Stimulated activated naive CD8-positive, alpha-beta T cell treated with anti-CD3 and anti-CD28 coated beads, Interleukin-15, Interleukin-2, amounts not matched to agents 100 U/mL and 50 U/mL, for 24 hours (primary cell): ENCODE results near the gene DOCK9.
A peak's percentile ranks its signal among the peaks of the same experiment; 100 is the strongest.
"Not testable (repeated sequence)": the region's sequence is repeated elsewhere in the genome, so short reads cannot be mapped to it uniquely, and the experiment has no call there.

Experiments
- ATAC-seq: fragments of 150-1000 bp; cut with Tn5 transposase; one replicate; pipeline ENCODE4 v1.10.0; 2021
- DNase-seq: peaks from one replicate; pipeline ENCODE4 v3.0.0; 2021

DOCK9 gene

DNA sequence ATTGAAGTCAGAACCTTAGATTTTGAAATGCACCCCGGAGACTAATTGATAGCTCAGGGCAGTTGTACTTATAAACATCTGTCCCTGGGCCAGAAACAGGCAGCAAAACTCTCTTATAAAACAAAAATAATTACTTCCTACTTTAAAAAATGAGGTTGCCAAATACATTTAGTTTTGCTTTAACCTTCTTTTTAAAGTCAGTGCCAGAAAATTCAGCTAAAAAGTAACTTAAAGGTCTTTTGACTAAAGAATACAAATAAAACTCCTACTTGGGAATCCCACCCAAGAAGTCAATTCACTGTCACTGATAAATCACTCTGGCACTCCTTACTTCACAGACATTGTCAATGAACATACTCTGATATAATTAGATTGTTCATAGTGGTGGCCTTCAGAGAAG is 60.7 kb downstream of the DOCK9 start:
- no peak for ATAC-seq
- DNase-seq = no peak

DNA sequence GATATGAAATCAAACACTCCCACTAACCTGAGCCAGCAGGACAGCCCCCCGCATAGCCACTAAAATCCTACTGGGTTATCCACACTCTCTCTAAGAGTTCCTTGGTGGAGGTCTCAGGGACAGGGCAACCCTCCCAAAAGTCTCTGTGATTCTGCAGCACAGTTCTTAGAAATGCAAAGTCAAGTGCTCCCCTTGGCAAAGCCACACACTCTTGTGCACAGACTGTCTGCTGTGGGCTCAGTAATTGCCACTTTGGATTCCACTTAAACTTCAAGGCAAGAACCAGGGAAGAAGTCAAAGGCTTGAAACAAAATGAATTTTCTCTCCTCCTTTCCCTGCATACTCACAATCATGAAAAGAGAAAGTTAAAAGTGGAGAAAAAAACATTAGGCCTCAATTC is 61.5 kb downstream of the DOCK9 start:
- DNase-seq (no peak), ATAC-seq (no peak)

DNA sequence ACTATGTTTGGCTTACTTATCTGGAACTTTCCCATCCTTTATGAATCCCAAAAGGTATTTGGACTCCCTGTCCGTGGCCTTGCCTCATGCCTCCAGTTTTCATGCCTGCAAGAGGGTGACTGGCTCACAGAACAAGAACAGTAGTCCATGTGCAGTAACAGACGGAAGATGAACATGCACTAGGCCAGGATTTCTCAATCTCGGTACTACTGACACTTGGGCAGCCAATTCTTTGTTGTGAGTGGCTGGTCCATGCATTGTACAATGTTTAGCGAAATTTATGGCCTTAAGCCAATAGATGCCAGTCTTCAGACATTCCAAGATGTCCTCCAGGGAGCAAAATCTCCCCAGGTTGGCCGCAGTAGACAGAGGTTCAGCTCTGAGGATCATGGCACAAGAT is 61.9 kb downstream of the DOCK9 start:
- no peak for DNase-seq
- ATAC-seq = no peak

DNA sequence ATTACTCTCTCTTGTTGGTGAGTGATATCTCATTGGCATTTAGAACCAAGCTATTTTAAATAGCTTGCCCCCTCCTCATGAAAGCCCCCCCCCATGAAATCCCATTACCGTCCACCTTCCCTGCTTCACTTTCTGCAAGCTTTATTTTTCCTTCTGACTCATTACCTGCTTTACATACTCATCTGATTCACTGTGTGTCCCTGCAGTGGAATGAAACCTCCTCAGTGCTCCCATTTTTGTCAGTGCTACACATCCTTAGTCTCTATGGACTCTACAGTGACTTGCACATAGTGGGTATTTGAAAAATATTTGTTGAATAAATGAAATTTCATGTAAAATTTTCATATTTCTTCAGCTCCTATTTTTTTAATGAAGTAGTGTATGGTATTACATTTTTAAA is 62.3 kb downstream of the DOCK9 start:
- ATAC-seq (no peak), DNase-seq (no peak)

DNA sequence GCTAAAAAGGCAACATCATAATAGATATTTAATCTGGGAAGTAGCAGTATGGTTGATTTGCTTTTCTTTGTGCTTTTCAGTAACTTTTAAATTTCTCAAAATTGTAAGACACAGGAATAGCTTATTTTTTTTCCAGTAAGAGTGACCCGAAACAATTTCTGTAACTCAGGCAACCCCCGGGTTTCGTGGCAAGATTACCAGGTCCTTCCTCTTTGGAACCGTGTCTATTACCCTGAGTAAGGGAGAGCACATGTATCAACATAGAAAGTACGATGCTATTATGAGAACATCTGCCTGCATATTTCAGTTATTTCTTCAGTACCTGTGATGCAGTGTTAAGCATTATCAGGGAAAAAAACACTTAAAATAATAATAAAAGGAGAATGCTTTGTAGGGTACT is 64.1 kb downstream of the DOCK9 start:
- no peak for DNase-seq
- no peak for ATAC-seq

DNA sequence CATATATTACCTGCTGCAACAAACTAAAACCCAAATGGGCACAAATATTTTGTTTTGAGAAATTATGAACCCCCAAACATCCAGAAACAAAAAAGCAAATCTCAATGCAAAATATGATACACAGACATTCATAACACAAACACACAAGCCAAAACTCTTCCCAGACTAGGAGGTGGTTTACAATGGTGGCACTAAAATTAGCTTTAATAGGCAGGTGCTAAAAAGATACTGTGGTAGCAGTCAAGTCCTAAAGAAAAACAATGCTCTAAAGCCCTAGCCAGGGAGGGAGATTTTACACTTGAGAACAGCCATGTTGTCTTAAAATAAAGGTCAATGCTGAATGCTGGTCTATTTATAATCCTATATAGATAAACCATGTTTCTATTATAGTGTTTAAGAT is 65.0 kb downstream of the DOCK9 start:
- DNase-seq (no peak), ATAC-seq (no peak)

DNA sequence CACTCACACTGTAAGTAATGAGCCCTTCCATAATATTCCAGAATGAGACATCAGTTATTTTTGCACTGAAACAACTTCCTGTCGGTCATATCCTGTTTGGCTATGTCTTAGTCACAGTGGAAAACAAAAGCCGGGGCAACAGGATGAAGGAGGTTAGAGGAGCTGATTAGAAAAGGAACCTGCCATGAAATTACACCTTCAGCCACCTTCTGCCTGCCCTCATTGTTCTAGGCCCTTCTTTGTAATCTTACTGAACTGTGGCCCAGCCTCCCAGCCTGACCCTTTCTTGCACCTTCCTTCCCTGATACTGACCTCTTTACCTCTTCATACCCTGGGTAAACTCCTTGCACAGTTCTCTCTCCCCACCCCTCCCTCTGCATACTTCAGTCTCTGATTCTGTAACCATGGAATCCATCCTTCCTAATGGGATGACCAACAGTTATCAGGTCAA is 67.3 kb downstream of the DOCK9 start:
- peak; percentile 87 for ATAC-seq
- peak; percentile 32 for DNase-seq

DNA sequence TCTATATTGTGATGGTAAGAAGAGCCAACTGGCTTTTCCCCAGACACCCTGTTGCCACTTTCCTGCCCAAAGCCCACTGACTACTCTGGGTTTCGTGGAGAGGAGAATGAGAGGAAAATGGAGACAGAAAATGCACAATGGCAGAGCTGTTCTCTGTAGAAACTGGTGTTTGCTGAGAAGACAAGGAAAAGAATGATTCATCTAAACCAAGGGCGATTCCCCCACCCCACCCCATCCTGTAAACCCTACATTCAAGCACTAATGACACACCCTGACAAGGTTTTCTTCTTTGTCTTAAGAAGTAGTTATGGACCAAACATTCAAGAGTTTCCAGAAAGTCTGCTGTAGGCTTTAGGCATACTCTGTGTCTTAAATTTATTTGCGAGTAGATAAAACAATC is 68.8 kb downstream of the DOCK9 start:
- ATAC-seq (peak; percentile 72), DNase-seq (no peak)

DNA sequence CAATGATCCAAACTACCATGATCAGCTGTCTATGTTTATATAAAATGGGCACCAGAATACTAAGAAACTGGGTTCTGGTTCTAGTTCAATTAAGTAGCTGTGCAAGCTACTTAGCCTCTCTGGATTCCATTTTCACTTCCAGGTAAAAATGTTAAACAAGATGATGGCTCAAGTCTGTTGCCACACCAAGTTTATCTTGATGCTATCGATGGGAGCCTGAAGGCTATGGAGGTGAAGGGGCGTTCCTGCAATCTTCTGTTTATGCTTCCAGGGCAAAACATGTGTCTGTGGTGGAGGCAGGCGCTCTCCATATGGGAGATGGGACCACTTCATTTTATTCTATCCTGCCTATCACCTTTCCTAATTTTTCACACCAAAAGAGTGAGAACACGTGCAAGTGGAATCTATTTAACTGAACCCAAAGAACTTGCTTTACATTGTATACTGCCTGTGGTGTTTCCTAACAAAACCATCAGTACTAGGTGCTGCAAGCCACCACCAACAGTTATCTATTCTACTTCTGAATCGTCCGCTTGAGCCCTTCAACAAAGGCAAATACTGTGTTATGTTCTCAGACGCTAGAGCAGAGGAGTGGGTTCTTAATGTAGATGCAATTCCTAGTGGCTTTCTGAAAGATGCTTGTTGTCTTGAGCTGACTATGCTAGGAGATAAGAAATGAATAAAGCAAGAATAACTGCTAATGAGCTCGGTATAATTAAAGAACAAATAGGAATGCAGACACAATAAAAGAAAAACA is 70.9 kb downstream of the DOCK9 start:
- no peak for ATAC-seq
- no peak for DNase-seq

DNA sequence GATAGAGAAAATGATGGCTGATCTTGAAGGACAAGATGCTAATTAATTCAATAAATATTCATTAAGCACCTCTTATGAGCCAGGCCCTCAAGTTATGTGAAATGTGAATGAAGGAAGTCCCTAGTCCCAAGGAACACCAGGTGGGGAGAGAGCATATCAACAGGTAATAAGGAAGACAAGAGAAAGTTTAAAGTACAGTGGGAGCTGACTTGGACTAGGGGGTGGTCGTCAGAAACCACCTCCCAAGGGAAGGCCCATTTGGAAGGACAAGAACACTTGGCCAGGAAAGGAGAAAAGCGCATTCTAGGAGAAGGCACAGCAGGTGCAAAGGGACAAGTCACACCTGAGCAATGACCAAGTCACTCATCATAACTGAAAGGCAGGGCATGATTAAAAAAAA is 72.7 kb downstream of the DOCK9 start:
- DNase-seq (no peak), ATAC-seq (no peak)

DNA sequence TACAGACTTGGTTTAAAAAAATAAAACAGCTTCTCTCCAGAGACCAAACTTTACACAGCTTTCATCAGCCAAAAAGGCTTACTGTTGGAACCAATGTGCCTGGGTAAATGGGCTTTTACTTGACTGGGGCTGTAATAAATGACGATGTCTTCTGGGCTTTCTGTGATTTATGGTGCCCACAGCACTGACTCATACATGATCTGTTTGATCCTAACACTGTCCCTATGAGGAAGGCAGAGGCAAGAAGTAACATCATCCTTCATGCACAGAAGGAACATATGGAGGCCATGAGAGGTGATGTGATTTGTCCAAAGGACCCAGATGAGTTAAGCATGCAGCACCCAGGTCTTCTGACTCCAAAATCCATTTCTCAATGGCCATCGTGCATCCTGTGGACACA is 77.4 kb downstream of the DOCK9 start:
- ATAC-seq (no peak), DNase-seq (no peak)

DNA sequence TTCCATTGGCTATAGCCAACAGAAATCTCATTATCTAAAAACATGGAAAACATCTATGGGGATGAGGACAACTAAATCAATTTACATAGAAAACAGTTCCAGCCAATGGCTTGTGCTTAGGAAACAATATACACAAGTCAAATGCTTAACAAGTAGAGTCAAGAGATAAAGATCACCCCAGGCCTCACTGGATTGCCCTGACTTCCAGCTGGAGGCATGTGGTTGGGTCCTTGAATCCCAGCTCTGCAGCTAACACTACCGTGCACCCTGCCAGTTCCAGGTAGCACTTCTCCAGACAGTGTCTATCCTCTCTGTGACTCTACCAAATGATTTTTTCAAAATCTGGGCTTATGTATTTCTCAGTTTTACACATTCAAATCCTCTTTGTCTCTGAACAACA is 80.2 kb downstream of the DOCK9 start:
- ATAC-seq (no peak), DNase-seq (no peak)

DNA sequence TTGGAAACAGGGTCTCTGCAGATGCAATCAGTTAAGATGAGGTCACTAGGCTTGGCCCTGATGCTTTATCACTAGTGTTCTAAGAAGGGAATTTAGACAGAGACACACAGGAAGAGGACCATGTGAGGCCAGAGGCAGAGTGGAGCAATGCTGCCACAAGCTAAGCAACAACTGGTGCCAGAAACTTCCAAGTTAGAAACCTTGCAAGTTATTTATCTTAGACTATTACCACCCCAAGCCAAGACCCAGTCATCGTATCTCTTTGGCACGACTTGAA is 81.1 kb downstream of the DOCK9 start:
- DNase-seq = no peak
- ATAC-seq = no peak

DNA sequence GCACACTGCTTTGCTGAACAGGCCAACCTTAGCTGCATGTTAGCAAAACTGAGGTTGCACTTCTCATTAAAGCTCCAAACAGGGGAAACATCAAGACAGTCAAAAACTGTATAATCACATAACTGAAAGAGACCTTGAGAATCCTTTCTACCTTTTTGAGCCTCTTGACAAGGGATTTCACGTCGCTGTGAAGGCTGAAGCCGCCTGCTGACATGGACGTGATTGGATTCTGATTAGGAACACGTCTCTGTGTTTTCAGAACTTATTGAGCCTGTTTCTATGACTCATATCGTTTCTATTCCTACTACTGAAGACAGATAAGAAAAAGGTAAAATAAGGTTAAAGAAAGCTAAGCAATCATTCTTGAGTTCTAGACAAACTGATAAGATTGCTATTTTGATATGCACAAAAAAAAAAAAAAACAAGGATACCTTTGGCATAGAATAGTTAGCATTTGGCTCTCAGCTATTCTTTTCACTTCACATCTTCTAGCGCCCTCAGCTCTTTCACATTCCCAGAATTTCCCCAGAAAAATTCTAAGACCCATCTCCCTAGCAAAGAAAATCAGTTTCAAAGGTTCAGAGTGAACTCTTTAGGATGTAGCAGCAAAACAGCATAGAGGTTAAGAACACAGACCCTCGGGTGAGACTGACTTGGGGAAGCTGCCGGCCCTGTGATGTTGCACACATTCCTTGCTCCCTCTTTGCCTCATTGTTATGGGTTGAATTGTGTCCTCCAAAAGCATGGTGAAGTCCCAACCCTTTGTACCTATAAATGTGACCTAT is 81.6 kb downstream of the DOCK9 start:
- no peak for DNase-seq
- no peak for ATAC-seq

DNA sequence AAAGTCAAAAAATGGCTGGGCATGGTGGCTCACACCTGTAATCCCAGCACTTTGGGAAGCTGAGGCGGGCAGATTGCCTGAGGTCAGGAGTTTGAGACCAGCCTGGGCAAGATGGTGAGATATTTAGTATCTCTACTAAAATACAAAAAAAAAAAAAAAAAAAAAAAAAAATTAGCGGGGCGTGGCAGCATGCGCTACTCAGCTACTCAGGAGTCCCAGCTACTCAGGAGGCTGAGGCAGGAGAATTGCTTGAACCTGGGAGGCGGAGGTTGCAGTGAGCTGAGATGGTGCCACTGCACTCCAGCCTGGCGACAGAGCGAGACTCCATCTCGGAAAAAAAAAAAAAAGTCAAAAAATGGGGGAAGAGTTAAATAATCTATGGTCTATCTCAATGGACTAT is 83.0 kb downstream of the DOCK9 start:
- not testable (repeated sequence) for ATAC-seq, DNase-seq

DNA sequence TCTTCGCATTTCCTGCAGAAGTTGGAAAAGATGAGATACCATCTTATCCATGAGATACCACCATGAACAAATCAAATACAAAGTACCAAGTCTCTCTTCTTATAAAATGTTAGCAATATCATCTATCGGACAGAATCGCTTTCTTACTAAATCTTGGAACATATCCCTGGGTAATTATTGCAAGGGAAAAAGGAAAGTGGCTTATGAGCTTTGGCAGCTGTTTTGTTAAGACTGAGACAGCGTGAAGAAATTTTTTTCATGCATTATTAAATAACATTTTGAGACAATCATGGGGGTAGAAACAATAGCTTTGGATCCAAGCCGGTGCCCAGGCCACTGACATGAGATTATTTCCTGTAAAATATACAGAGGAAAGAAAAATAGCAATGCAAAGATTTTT is 84.5 kb downstream of the DOCK9 start:
- DNase-seq (no peak), ATAC-seq (no peak)

DNA sequence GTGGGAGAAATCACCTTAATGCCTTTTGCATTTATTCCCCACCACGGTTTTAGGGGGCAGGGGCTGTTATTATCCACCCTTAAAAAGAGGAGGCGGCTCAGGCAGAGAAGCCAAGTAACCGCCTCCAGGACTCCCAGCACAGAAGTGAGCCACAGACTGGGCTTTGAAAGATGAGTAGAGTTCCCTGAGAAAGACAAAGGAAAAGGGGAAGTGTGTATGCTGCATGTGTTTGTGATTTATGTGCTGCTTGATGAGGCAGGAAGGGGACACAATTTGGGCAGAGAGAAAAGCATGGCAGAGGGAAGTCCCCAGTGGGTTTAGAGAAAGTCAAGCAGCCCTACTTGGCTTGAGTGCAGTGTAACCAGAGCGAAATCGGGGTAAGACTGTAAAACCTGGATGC is 85.0 kb downstream of the DOCK9 start:
- DNase-seq = no peak
- no peak for ATAC-seq

DNA sequence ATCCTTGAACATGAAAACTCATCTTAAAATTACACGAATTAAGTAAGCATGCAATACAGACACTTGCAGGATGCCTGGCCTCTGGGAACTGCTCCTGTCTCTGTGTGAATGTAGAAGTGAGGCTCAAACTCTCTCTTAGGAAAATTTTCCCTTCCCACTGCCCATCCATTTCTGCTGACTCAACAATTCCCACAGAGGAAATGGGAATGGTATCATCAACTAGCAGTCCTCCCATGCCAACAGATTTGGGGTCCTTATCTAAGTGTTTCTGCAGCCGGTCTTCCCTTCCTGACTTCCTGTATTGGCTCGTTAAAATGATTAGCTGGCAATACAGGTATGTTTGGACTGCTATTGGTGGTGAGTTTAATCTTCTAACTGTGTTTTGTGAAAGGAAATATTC is 85.8 kb downstream of the DOCK9 start:
- ATAC-seq (no peak), DNase-seq (no peak)

DNA sequence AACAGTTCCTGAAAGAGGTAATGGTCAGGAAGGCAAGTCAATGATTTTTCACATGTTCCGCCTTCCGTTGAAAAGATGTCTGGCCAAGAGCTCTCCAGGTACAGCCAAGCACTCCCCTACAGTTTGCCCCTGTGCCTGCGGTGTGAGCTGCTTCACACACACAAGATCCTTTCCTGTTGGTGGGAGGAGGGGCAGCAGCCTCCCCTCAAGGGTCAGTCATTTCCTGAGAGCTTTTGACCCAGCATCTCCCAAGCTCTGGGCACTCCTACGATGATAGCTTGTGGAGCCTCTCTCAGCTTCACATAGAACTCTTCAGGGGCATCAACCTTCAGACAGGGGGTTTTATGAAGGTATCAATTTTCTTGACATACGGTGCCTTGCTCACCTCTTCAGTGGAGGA is 86.9 kb downstream of the DOCK9 start:
- ATAC-seq (no peak), DNase-seq (no peak)

DNA sequence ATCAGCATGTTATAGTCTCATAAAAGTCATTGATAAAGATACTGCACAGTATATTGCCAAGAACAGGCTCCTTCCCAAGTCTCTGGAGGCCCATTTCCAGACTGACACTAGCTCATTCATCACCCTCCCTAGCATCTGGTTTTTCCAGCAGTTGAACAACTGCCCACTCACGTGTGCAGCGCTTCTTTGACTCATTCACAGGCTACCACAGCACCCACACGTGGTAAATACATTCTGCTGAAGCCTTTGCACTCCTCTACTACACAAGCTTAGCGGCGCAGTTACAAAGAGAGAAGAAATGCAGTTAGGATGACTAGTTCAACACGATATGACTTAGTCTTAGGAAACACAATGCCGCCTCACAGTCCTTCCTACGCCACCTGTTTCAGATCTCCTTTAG is 87.7 kb downstream of the DOCK9 start:
- ATAC-seq = peak; percentile 98
- DNase-seq = peak; percentile 48

DNA sequence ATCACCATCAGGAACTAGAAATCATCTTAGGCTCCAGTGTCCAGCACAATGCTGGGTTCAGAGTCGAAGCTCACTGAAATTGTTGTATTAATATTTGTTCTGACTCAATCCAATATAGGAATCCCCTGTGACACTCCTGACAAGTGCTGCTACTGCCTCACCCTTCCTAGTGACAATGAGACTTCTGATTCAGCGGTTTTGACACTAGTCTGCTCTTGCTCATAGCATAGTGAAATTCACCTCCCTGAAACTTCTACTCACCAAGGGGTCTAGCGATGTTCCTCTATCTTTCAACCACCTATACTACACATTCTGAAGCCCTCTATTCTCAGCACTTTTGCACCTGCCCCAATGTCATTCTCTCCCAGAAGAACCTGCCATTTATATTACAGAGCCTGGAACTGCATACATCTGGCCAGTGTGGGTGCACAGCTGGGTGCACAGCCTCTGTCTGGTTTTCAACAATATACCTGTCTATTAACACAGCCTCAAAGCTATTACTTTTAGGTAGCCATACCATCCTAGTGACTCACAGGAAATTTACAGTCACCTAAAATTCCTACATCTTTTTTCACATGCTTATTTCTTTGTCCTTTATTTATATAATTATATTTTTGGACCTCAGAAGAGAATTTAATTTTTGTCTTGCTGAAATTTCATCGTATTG is 88.3 kb downstream of the DOCK9 start:
- ATAC-seq = peak; percentile 55
- no peak for DNase-seq

DNA sequence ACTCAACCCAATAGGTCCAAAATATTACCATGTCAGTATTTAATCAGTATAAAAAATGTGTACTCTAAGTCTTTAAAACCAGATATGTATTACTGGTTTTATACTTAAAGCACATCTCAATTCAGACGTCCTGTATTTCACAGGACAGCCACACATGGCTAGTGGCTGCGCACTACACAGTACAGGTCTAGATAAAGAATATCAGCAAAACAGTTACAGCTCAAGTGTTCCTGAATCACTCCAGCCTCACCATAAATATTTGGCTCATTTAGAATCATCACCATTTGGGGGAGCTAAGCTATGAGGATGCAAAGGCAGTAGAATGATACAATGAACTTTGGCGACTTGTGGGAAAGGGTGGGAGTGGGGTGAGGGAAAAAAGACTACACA is 89.0 kb downstream of the DOCK9 start:
- DNase-seq (no peak), ATAC-seq (no peak)

DNA sequence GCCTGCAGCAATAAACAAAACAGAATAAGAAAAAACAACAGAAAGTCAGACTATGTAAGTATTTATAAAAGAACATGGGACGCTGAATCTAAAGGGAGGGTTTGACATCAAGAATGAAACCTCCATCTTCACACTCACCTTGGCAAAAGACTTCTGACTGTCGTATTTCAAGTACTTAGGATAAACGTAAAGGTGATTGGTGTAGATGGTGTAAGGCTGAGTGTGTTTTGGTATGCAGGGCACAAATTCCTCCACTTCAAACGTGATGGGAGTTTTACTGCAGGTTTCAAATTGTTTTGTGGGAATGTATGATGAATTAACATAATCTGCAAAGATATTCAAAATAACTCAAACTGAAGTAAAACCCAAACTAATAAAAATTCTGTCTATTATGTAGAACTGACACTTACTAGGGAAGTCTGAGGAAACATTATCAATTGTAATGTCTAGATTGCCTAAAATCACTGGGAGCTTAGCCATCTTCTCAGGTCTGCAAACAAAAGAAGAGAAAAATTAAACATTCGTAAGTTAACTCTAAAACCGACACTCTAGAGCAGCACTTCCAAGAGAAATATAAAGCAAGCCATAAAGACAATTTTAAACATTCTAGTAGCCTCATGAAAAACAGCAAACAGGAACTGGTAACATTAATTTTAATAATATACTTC is 89.5 kb downstream of the DOCK9 start:
- ATAC-seq = no peak
- no peak for DNase-seq
